ENCODE data around the gene GPBP1. TPM values are rescaled to one million over a fixed set of nuclear protein-coding genes. Genes with fewer than 3 reads are reported as not detected.

The GPBP1 gene
- total RNA-seq, 1 experiment from 2014 or later: 69.5 TPM

DNA sequence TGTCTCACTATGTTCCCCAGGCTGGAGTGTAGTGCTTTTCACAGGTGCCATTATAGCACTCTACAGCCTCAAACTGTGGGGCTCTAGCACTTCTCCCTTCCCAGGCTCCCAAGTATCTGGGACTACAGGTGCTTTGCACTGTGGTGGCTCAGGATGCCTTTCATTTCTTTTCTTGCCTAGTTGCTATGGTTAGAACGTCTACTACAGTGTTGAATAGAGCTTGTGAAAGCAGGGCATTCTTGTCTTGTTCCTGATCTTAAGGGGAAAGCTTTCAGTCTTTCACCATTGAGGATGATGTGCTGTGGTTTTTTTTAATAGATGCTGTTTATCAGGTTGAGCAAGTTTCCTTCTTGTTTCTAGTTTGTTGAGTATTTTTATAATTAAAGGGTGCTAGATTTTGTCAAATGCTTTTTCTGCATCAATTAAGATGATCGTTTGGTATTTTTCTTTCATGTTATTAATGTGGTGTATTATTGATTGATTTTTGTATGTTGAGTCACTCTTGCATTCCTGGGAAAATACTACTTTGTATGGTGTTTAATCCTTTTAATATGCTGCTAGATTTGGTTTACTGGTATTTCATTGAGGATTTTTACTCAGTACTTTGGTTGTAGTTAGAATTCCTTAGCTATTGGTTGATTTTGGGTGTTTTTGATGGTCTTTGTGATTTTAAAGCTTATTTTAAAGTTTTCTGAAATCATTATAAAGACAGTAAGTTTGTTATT lies 35.6 kb downstream of the GPBP1 start (continued):
- TF ChIP-seq ZBTB33 (IDR thresholded peaks at IDR 0.05; ENCODE audit: extremely low read depth, insufficient replicate concordance, low read length) (no peak), CTCF (IDR thresholded peaks at IDR 0.05 in 2 of 3, conservative IDR thresholded peaks at IDR 0.05 in 1 of 3; ENCODE audit: borderline replicate concordance in 1 of 3, insufficient read depth in 1 of 3, low read depth in 2 of 3, low read length in 2 of 3) (no peak), MAX (IDR thresholded peaks at IDR 0.05) (no peak), POLR2AphosphoS5 (IDR thresholded peaks at IDR 0.05; ENCODE audit: low read depth, low read length) (no peak), ZFX (IDR thresholded peaks at IDR 0.05) (no peak), EZH2phosphoT487 (IDR thresholded peaks at IDR 0.05; ENCODE audit: borderline replicate concordance) (no peak)

DNA sequence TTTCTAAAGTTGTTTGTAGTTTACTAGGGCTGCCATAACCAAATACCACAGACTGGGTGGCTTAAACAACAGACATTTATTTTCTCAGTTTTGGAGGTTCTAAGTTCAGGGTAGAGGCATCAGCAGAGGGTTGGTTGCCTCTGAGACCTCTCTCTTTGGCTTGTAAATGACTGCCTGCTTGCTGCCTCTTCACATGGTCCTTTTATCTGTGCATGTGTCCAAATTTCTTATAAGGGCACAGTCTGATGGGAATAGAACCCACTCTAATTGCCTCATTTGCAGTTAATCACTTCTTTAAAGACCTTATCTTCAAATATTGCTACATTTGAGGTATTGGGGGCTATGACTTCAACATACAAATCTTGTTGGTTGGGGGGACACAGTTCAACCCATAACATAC lies 36.8 kb downstream of the GPBP1 start:
- no TSS peak for BruUV-seq (replicated peaks)
- Histone ChIP-seq H3K9me3 (ENCODE audit: control insufficient read depth in 1 of 2, insufficient read depth in 1 of 2, low read depth in 1 of 2, low read length in 2 of 2) (no peaks in the 10 kb centered on the region), H3K4me2 (ENCODE audit: low read length) (no peak overlapping the region), H4K20me1 (ENCODE audit: insufficient read depth) (peaks cover 43% of the 10 kb centered on the region), H3K9ac (ENCODE audit: low read length) (no peak overlapping the region), H3K9me2 (ENCODE audit: insufficient read depth) (no peaks in the 10 kb centered on the region), H3K36me3 (ENCODE audit: control insufficient read depth in 1 of 2, insufficient read depth in 2 of 2, low read length in 2 of 2) (peaks cover 0 to 7% of the 10 kb centered on the region in 2 experiments; a peak in 2 of 4 replicates), H3K27me3 (ENCODE audit: insufficient read depth, low read length) (no peaks in the 10 kb centered on the region), H3K27ac (ENCODE audit: low read depth, low read length) (no peak overlapping the region), H3K4me1 (ENCODE audit: control insufficient read depth in 1 of 2, insufficient read depth in 2 of 2, low read length in 2 of 2) (peaks cover 28 to 46% of the 10 kb centered on the region in 2 experiments), H3K4me3 (replicated peaks in 1 of 2; ENCODE audit: low read depth in 1 of 2, low read length in 2 of 2) (no peak overlapping the region), H3K79me2 (ENCODE audit: insufficient read depth, low read length) (peaks cover 100% of the 10 kb centered on the region), H2AFZ (ENCODE audit: low read depth, low read length, poor library complexity, severe bottlenecking) (no peak overlapping the region)
- DNase-seq (ENCODE audit: low read depth, low spot score) (no peak), ATAC-seq (no peak)
- ChIA-PET CTCF (no interaction called here), RAD21 (ENCODE audit: low non-redundant PET in 1 of 2, low total read pairs in 2 of 2, uncharacterized antibody in 2 of 2, unreplicated experiment in 2 of 2) (no interaction called here), POLR2A (interaction anchor here (0.5 kb wide), 1 partner anchor 40 kb away, joined by 3 read pairs; no protein-coding TSS in a partner anchor)
- TF ChIP-seq RAD21 (IDR thresholded peaks at IDR 0.05; ENCODE audit: low read depth): no peak
- TF ChIP-seq TCF7L2 (IDR thresholded peaks at IDR 0.05; ENCODE audit: borderline replicate concordance, extremely low read depth, insufficient read depth, insufficient read length): no peak
- TF ChIP-seq ZFX (IDR thresholded peaks at IDR 0.05): no peak
- no peak for TF ChIP-seq JUND (IDR thresholded peaks at IDR 0.05)
- no peak for TF ChIP-seq EZH2 (IDR thresholded peaks at IDR 0.05)
- TF ChIP-seq EGR1 (IDR thresholded peaks at IDR 0.05; ENCODE audit: low read depth): no peak
- no peak for TF ChIP-seq YY1 (IDR thresholded peaks at IDR 0.05; ENCODE audit: extremely low read depth, insufficient replicate concordance, low read depth, low read length)
- no peak for TF ChIP-seq POLR2A (IDR thresholded peaks at IDR 0.05; ENCODE audit: borderline replicate concordance, extremely low read depth, insufficient read depth, insufficient read length)
- TF ChIP-seq CTCF (IDR thresholded peaks at IDR 0.05 in 2 of 3, conservative IDR thresholded peaks at IDR 0.05 in 1 of 3; ENCODE audit: borderline replicate concordance in 1 of 3, insufficient read depth in 1 of 3, low read depth in 2 of 3, low read length in 2 of 3): no peak
- no peak for TF ChIP-seq CEBPB (IDR thresholded peaks at IDR 0.05; ENCODE audit: low read depth)
- no peak for TF ChIP-seq ELF1 (IDR thresholded peaks at IDR 0.05; ENCODE audit: borderline replicate concordance, low read depth)
- no peak for TF ChIP-seq FOSL1 (IDR thresholded peaks at IDR 0.05; ENCODE audit: low read depth)
- no peak for TF ChIP-seq ZNF274 (IDR thresholded peaks at IDR 0.05; ENCODE audit: low read depth, low read length)
- intact Hi-C loops (cut with micrococcal nuclease): no loop called here
